Endothelial cell of umbilical vein (primary cell): ENCODE data around the gene ABR. TPM values are rescaled to one million over a fixed set of nuclear protein-coding genes. Genes with fewer than 3 reads are reported as not detected.
"Not testable (repeated sequence)": the region's sequence is repeated elsewhere in the genome, so short reads cannot be mapped to it uniquely, and the experiment has no call there.

Source experiments
- BruUV-seq: library from RNA; stranded (reverse); fragments of 400-500 nt; replicated peaks from 2 replicates; lab custom pipeline; 2021; lab: Mats Ljungman, UMichigan
- CTCF ChIA-PET: fragments of 300-600, 350-600 bp; sonication (Branson Sonifier 250); formaldehyde crosslinking; loops from one replicate; lab custom pipeline; 2021; ENCODE audit warnings: antibody characterized with exemption, inconsistent platforms; lab: Charles Lee
- POLR2A ChIA-PET: fragments of 300-600, 350-600 bp; sonication (Branson Sonifier 250); formaldehyde crosslinking; loops from one replicate; lab custom pipeline; 2021; ENCODE audit warnings: antibody characterized with exemption, inconsistent platforms; lab: Charles Lee
- DNase-seq: peaks from one replicate; pipeline ENCODE4 v3.0.0-alpha.2; 2011; ENCODE audit warnings: low read depth, low spot score
- FAIRE-seq: peaks from 2 replicates; lab custom pipeline; 2011; peaks lifted over from hg19 to GRCh38; lab: Jason Lieb, UNC
- H2AFZ ChIP-seq: 2 replicates; pipeline ENCODE4 v1.6.0; 2012; ENCODE audit warnings: low read depth, low read length, control low read depth, inconsistent platforms
- H3K27ac ChIP-seq: 2 replicates; pipeline ENCODE4 v1.5.1; 2011; ENCODE audit warnings: low read depth, mild to moderate bottlenecking, control low read depth, low read length, moderate library complexity; ENCODE audit not compliant: insufficient read depth
- H3K27me3 ChIP-seq, 2 experiments: 2 replicates each; pipeline versions ENCODE4 v1.6.0 to v1.6.1; 2011; ENCODE audit warnings: low read length in 2 of 2, mixed read lengths in 1 of 2; ENCODE audit not compliant: control insufficient read depth in 2 of 2, insufficient read depth in 2 of 2
- H3K36me3 ChIP-seq, 2 experiments: 2 replicates in 1 of 2; 3 replicates in 1 of 2; pipeline ENCODE4 v1.5.1; 2011; ENCODE audit warnings: low read length in 2 of 2, mild to moderate bottlenecking in 1 of 2, moderate library complexity in 1 of 2; ENCODE audit not compliant: control insufficient read depth in 2 of 2, insufficient read depth in 2 of 2; ENCODE audit errors: extremely low read depth in 1 of 2
- H3K4me1 ChIP-seq: 3 replicates; pipeline ENCODE4 v1.5.1; 2011; ENCODE audit warnings: mild to moderate bottlenecking, low read length; ENCODE audit not compliant: control insufficient read depth, insufficient read depth; ENCODE audit errors: extremely low read depth
- H3K4me2 ChIP-seq: 2 replicates; pipeline ENCODE4 v1.6.1; 2011; ENCODE audit warnings: low read length, control low read depth, mixed read lengths; ENCODE audit not compliant: insufficient read depth
- H3K4me3 ChIP-seq, 3 experiments: fragments of 200-600 bp in 1 of 3; sonication (generic), shearing (Covaris generic) in 1 of 3; replicated peaks in 1 of 3; 2 replicates each; pipeline ENCODE4 v1.5.1; 2011 to 2016; ENCODE audit warnings: control low read depth in 3 of 3, low read length in 3 of 3, mild to moderate bottlenecking in 2 of 3, inconsistent platforms in 1 of 3, low read depth in 1 of 3, moderate library complexity in 1 of 3; ENCODE audit not compliant: insufficient read depth in 1 of 3
- H3K79me2 ChIP-seq: 2 replicates; pipeline ENCODE4 v1.6.0; 2012; ENCODE audit warnings: low read length, inconsistent platforms; ENCODE audit not compliant: control insufficient read depth, insufficient read depth
- H3K9ac ChIP-seq: replicated peaks from 2 replicates; pipeline ENCODE3; 2011; ENCODE audit warnings: low read length, control low read depth; ENCODE audit not compliant: insufficient read depth; ENCODE audit errors: extremely low read depth
- H3K9me1 ChIP-seq: replicated peaks from 3 replicates; pipeline ENCODE4 v1.6.0; 2011; ENCODE audit warnings: mild to moderate bottlenecking, low read length; ENCODE audit not compliant: control insufficient read depth, insufficient read depth; ENCODE audit errors: extremely low read depth
- H3K9me3 ChIP-seq: replicated peaks from 2 replicates; pipeline ENCODE4 v1.5.1; 2012; ENCODE audit warnings: low read length, inconsistent platforms; ENCODE audit not compliant: control insufficient read depth, insufficient read depth
- H4K20me1 ChIP-seq: replicated peaks from 2 replicates; pipeline ENCODE3; 2011; ENCODE audit warnings: mild to moderate bottlenecking, low read length; ENCODE audit not compliant: control insufficient read depth, insufficient read depth; ENCODE audit errors: extremely low read depth
- CTCF ChIP-seq, 2 donors: IDR thresholded peaks; 1 replicate in 1 of 2; 2 replicates in 1 of 2; pipeline ENCODE4 v1.5.1; 2011; ENCODE audit warnings: low read length in 2 of 2, mild to moderate bottlenecking in 2 of 2, moderate library complexity in 2 of 2, control low read depth in 1 of 2, inconsistent platforms in 1 of 2, low read depth in 1 of 2; ENCODE audit not compliant: insufficient read depth in 1 of 2; ENCODE audit errors: extremely low read depth in 1 of 2
- MAX ChIP-seq: IDR thresholded peaks from 2 replicates; pipeline ENCODE4 v1.6.1; 2011; ENCODE audit not compliant: insufficient read depth, insufficient read length
- POLR2A ChIP-seq: IDR thresholded peaks from 2 replicates; pipeline ENCODE4 v1.6.1; 2012; ENCODE audit warnings: low read depth, mild to moderate bottlenecking, control low read depth, low read length
- POLR2AphosphoS5 ChIP-seq: IDR thresholded peaks from 2 replicates; pipeline ENCODE4 v1.6.1; 2012; ENCODE audit warnings: low read depth, mild to moderate bottlenecking, control low read depth, low read length, moderate library complexity; ENCODE audit not compliant: insufficient read depth
- dilution Hi-C: fragments of 300-500 bp; cut with MboI; formaldehyde crosslinking; loops from one replicate; pipeline ENCODE4 v1.15.0; 2019; ENCODE audit warnings: low sequenced_read_pairs; ENCODE audit not compliant: extremely low pct_ligation_motif_present
- intact Hi-C: fragments of 100-400 bp; cut with micrococcal nuclease; formaldehyde crosslinking; loops from one replicate; pipeline ENCODE4 v1.10.0; 2022
- polyA plus RNA-seq, 4 experiments: library from polyadenylated mRNA; depleted of rRNA in 3 of 4; stranded (reverse) in 3 of 4; unstranded in 1 of 4; fragments of >200 nt; gene quantifications; 2 replicates each; pipeline versions ENCODE4 v1.2.1 to v1.2.3, GENCODE V29; 2011 to 2012; ENCODE audit warnings: missing spikeins in 1 of 4
- total RNA-seq: library from RNA; stranded (reverse); gene quantifications from 2 replicates; pipeline ENCODE4 v1.2.3, GENCODE V29; 2021

Gene ABR
- total and polyA plus RNA-seq, 2 donors (not counting 3 experiments of a cell fraction or from before 2014, with no cell fraction given) = 83.5 to 96.8 TPM

DNA sequence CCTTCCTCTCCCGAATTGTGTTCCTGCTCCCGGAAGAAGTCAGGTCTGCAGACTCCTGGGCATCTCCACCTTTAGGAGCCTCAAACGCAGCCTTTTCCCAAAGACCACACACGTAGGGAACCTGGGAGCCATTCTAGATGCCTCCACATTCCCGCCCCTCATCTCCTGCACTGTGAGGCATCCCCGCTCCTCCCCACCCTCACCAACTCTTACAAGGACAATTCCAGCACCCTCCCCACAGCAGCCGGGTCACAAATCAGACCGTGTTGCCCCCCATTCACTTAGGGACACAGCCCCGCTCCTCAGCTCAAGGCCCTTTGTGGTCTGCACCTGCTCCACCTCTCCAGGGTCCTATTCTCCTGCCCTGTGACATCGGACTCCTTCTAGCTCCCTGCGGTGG is 49.6 kb downstream of the ABR start:
- ChIA-PET POLR2A (no interaction called here), CTCF (interaction anchor here (0.6 to 1.0 kb wide), 2 partner anchors 17 to 72 kb away, joined by 3 read pairs; no protein-coding TSS in a partner anchor)
- BruUV-seq = no TSS peak
- no peak overlapping the region for H3K4me3 ChIP-seq
- no peaks in the 10 kb centered on the region for H3K9me3 ChIP-seq
- dilution Hi-C loops (no loop called here), intact Hi-C loops (no loop called here)
- H3K4me1 ChIP-seq = no peaks in the 10 kb centered on the region
- no peaks in the 10 kb centered on the region for H3K9me1 ChIP-seq
- FAIRE-seq = no peak
- H3K27ac ChIP-seq = no peak overlapping the region
- H3K4me2 ChIP-seq = no peak overlapping the region
- no peaks in the 10 kb centered on the region for H3K36me3 ChIP-seq
- TF ChIP-seq POLR2A = no peak
- no peak for TF ChIP-seq MAX
- TF ChIP-seq POLR2AphosphoS5 = no peak
- no peak for TF ChIP-seq CTCF (IDR thresholded peaks at IDR 0.05; ENCODE audit: extremely low read depth in 1 of 2, insufficient read depth in 1 of 2, low read depth in 1 of 2, low read length in 2 of 2)
- H3K9ac ChIP-seq = no peak overlapping the region
- no peaks in the 10 kb centered on the region for H4K20me1 ChIP-seq
- H3K79me2 ChIP-seq = no peaks in the 10 kb centered on the region
- no peaks in the 10 kb centered on the region for H3K27me3 ChIP-seq
- no peak overlapping the region for H2AFZ ChIP-seq
- no peak for DNase-seq

- H3K4me3 ChIP-seq, FAIRE-seq, H3K36me3 ChIP-seq, POLR2A ChIA-PET, intact Hi-C loops, BruUV-seq, CTCF ChIA-PET, H4K20me1 ChIP-seq, H3K4me2 ChIP-seq, H2AFZ ChIP-seq, dilution Hi-C loops, H3K27ac ChIP-seq, H3K27me3 ChIP-seq, H3K9me1 ChIP-seq, H3K9me3 ChIP-seq, H3K4me1 ChIP-seq, H3K79me2 ChIP-seq, DNase-seq, H3K9ac ChIP-seq: not testable (repeated sequence)
Observed at GRCh38 chr17:1128463-1128862, 51.3 kb downstream of the ABR start.
